Measurements from ENCODE around the gene ZNF771. TPM values are rescaled to one million over a fixed set of nuclear protein-coding genes. Genes with fewer than 3 reads are reported as not detected.

The ZNF771 gene
- total and polyA plus RNA-seq, 9 of the 15 experiments (the other 6 are each of a cell fraction or from before 2014, with no cell fraction given): 1.5 to 12.6 (median 4.4) TPM

DNA sequence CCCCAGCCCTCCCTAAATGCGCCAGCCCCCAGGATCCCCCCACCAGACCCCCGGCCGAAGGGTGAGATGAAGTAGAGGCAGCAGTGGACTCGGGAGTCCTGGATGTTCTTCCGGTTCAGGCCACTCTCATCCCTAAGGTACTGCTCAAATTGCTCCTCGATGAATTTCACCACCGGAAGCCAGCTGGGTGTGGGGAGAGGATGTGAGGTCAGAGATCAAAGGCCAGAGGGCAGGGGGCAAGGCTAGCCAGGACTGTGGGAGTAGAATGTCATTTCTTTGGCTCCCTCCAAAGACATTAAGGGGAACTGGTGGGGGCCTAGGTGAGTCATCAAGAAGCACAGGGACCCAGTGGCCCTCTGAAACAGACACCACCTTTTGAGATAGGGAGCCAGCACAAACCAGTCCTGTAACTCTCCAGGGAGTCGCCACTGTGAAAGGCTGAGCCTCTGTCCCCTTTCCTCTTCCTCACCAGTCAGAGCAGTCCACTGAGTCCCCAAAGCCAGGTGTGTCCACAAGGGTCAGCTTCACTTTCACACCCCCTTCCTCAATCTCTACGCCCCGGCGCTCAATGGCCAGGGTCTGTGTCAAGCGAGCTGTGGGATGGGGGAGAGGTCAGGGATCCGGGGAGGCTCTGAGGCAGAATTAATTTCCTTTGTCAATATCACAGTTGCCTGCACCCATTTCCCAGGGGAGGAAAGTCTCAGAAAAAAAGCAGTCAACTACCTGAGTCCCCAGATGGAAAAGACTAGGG lies 25.9 kb upstream of the ZNF771 start (continued):
- TF ChIP-seq, protein P1, sequence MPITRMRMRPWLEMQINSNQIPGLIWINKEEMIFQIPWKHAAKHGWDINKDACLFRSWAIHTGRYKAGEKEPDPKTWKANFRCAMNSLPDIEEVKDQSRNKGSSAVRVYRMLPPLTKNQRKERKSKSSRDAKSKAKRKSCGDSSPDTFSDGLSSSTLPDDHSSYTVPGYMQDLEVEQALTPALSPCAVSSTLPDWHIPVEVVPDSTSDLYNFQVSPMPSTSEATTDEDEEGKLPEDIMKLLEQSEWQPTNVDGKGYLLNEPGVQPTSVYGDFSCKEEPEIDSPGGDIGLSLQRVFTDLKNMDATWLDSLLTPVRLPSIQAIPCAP (CRISPR knock-in tag; IDR thresholded peaks at IDR 0.05; ENCODE audit: borderline replicate concordance): no peak
- peak; percentile 90 for TF ChIP-seq GABPB1 (CRISPR knock-in tag; IDR thresholded peaks at IDR 0.05)
- TF ChIP-seq CREB3L1 (IDR thresholded peaks at IDR 0.05; ENCODE audit: borderline replicate concordance, low read depth): peak; percentile 48; the same call in 1 of the 2 replicates
- peak; percentile 60 for TF ChIP-seq DACH1 (IDR thresholded peaks at IDR 0.05; ENCODE audit: partially characterized antibody)
- TF ChIP-seq DPF2 (IDR thresholded peaks at IDR 0.05): peak; percentile 91
- 0 out of 2 replicates have a peak, but pooled peaks have one; percentile 44 for TF ChIP-seq MBD2 (IDR thresholded peaks at IDR 0.05; ENCODE audit: borderline replicate concordance, low read depth)
- TF ChIP-seq, protein P2, sequence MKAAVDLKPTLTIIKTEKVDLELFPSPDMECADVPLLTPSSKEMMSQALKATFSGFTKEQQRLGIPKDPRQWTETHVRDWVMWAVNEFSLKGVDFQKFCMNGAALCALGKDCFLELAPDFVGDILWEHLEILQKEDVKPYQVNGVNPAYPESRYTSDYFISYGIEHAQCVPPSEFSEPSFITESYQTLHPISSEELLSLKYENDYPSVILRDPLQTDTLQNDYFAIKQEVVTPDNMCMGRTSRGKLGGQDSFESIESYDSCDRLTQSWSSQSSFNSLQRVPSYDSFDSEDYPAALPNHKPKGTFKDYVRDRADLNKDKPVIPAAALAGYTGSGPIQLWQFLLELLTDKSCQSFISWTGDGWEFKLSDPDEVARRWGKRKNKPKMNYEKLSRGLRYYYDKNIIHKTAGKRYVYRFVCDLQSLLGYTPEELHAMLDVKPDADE (conservative IDR thresholded peaks at IDR 0.05; ENCODE audit: control insufficient read depth, low read depth, low read length): peak; percentile 84
- no peak for TF ChIP-seq ATF1 (CRISPR knock-in tag; IDR thresholded peaks at IDR 0.05)
- TF ChIP-seq ATF1 (tag; IDR thresholded peaks at IDR 0.05): peak; percentile 61
- peak; percentile 60 to 78; a peak in 2 of 4 replicates for TF ChIP-seq MAZ (CRISPR knock-in tag; conservative IDR thresholded peaks at IDR 0.05 in 1 of 2, IDR thresholded peaks at IDR 0.05 in 1 of 2)
- peak; percentile 29; the same call in 1 of the 2 replicates for TF ChIP-seq EGR1 (conservative IDR thresholded peaks at IDR 0.05)
- TF ChIP-seq ETV6 (IDR thresholded peaks at IDR 0.05; ENCODE audit: borderline replicate concordance in 1 of 2, low read depth in 2 of 2, low read length in 1 of 2): no peak
- no peak for TF ChIP-seq ETV6 (CRISPR knock-in tag; IDR thresholded peaks at IDR 0.05; ENCODE audit: borderline replicate concordance)
- TF ChIP-seq, protein P3, sequence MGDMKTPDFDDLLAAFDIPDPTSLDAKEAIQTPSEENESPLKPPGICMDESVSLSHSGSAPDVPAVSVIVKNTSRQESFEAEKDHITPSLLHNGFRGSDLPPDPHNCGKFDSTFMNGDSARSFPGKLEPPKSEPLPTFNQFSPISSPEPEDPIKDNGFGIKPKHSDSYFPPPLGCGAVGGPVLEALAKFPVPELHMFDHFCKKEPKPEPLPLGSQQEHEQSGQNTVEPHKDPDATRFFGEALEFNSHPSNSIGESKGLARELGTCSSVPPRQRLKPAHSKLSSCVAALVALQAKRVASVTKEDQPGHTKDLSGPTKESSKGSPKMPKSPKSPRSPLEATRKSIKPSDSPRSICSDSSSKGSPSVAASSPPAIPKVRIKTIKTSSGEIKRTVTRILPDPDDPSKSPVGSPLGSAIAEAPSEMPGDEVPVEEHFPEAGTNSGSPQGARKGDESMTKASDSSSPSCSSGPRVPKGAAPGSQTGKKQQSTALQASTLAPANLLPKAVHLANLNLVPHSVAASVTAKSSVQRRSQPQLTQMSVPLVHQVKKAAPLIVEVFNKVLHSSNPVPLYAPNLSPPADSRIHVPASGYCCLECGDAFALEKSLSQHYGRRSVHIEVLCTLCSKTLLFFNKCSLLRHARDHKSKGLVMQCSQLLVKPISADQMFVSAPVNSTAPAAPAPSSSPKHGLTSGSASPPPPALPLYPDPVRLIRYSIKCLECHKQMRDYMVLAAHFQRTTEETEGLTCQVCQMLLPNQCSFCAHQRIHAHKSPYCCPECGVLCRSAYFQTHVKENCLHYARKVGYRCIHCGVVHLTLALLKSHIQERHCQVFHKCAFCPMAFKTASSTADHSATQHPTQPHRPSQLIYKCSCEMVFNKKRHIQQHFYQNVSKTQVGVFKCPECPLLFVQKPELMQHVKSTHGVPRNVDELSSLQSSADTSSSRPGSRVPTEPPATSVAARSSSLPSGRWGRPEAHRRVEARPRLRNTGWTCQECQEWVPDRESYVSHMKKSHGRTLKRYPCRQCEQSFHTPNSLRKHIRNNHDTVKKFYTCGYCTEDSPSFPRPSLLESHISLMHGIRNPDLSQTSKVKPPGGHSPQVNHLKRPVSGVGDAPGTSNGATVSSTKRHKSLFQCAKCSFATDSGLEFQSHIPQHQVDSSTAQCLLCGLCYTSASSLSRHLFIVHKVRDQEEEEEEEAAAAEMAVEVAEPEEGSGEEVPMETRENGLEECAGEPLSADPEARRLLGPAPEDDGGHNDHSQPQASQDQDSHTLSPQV (IDR thresholded peaks at IDR 0.05): peak; percentile 96
- TF ChIP-seq TBL1XR1 (IDR thresholded peaks at IDR 0.05; ENCODE audit: low read length in 2 of 2): peak; percentile 15 to 48; a peak in 2 of 4 replicates
- TF ChIP-seq PTRF (tag; IDR thresholded peaks at IDR 0.05): no peak
- TF ChIP-seq FOS (IDR thresholded peaks at IDR 0.05; ENCODE audit: extremely low read depth, insufficient read length): peak; percentile 47
- TF ChIP-seq SMAD4 (CRISPR knock-in tag; conservative IDR thresholded peaks at IDR 0.05): peak; percentile 74; the same call in 1 of the 2 replicates
- TF ChIP-seq LEF1 (IDR thresholded peaks at IDR 0.05): peak; percentile 71
- TF ChIP-seq KDM5B (IDR thresholded peaks at IDR 0.05; ENCODE audit: insufficient replicate concordance, low read depth, low read length): peak; percentile 66
- TF ChIP-seq PHTF2 (CRISPR knock-in tag; IDR thresholded peaks at IDR 0.05): no peak

Data from K562 (cell line).